ENCODE measurements around the gene RNASEH2C. TPM values are rescaled to one million over a fixed set of nuclear protein-coding genes. Genes with fewer than 3 reads are reported as not detected.
"Not testable (repeated sequence)": the region's sequence is repeated elsewhere in the genome, so short reads cannot be mapped to it uniquely, and the experiment has no call there.

RNASEH2C gene
- total and polyA plus RNA-seq, 10 of the 15 experiments (the other 5 are each of a cell fraction or from before 2014, with no cell fraction given): 5.0 to 160 (median 47.1) TPM

GRCh38 chr11:65764434-65764833 is 43.8 kb upstream of the RNASEH2C start (continued):
- TF ChIP-seq HSF1 (IDR thresholded peaks at IDR 0.05; ENCODE audit: low read depth, low read length) (no peak), JUND (IDR thresholded peaks at IDR 0.05; ENCODE audit: low read depth, low read length) (no peak)

DNA sequence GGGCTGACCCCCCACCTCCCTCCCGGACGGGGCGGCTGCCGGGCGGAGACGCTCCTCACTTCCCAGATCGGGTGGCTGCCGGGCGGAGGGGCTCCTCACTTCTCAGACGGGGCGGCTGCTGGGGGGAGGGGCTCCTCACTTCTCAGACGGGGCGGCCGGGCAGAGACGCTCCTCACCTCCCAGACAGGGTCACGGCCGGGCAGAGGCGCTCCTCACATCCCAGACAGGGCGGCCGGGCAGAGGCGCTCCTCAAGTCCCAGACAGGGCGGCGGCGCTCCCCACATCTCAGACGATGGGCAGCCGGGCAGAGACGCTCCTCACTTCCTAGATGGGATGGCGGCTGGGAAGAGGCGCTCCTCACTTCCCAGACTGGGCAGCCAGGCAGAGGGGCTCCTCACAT is 42.2 kb upstream of the RNASEH2C start:
- H2AFZ ChIP-seq (ENCODE audit: control insufficient read depth, low read depth, low read length); H3K27me3 ChIP-seq (replicated peaks in 1 of 2; ENCODE audit: control insufficient read depth in 2 of 2, insufficient read depth in 2 of 2, low read length in 1 of 2); H3K4me1 ChIP-seq (ENCODE audit: control insufficient read depth, insufficient read depth, low read length); H3K9me3 ChIP-seq (replicated peaks; ENCODE audit: control insufficient read depth, insufficient read depth, low read length); SMC1A ChIA-PET (ENCODE audit: uncharacterized antibody, unreplicated experiment); H3K4me2 ChIP-seq (ENCODE audit: control insufficient read depth, insufficient read depth); H3K36me3 ChIP-seq (ENCODE audit: control insufficient read depth in 2 of 2, insufficient read depth in 2 of 2, low read length in 1 of 2); BruUV-seq (replicated peaks); H3K27ac ChIP-seq (ENCODE audit: control insufficient read depth, insufficient read depth); RAD21 ChIA-PET (ENCODE audit: unreplicated experiment); intact Hi-C loops (cut with micrococcal nuclease; ENCODE audit: unreplicated experiment); DNase-seq (ENCODE audit: low read depth, low spot score); POLR2A ChIA-PET; H3K79me2 ChIP-seq (ENCODE audit: control insufficient read depth, insufficient read depth, low read length); ATAC-seq; in situ Hi-C loops (cut with MboI); CTCF ChIA-PET; FAIRE-seq; H4K20me1 ChIP-seq (ENCODE audit: control insufficient read depth, insufficient read depth); H3K4me3 ChIP-seq; H3K9ac ChIP-seq (ENCODE audit: control insufficient read depth, insufficient read depth, low read length): not testable (repeated sequence)
- WGBS (ENCODE audit: insufficient coverage, insufficient replicate concordance, low lambda C conversion rate, missing lambda C conversion rate): 78% methylated on average over 15 of the region's 29 CpGs

- H3K9ac ChIP-seq (ENCODE audit: control insufficient read depth, insufficient read depth, low read length); FAIRE-seq; H3K4me2 ChIP-seq (ENCODE audit: control insufficient read depth, insufficient read depth); H3K79me2 ChIP-seq (ENCODE audit: control insufficient read depth, insufficient read depth, low read length); DNase-seq (ENCODE audit: low read depth, low spot score); H3K36me3 ChIP-seq (ENCODE audit: control insufficient read depth in 2 of 2, insufficient read depth in 2 of 2, low read length in 1 of 2); H4K20me1 ChIP-seq (ENCODE audit: control insufficient read depth, insufficient read depth); H3K4me3 ChIP-seq; H3K9me3 ChIP-seq (replicated peaks; ENCODE audit: control insufficient read depth, insufficient read depth, low read length); H3K4me1 ChIP-seq (ENCODE audit: control insufficient read depth, insufficient read depth, low read length); H3K27me3 ChIP-seq (replicated peaks in 1 of 2; ENCODE audit: control insufficient read depth in 2 of 2, insufficient read depth in 2 of 2, low read length in 1 of 2); ATAC-seq; intact Hi-C loops (cut with micrococcal nuclease; ENCODE audit: unreplicated experiment); H3K27ac ChIP-seq (ENCODE audit: control insufficient read depth, insufficient read depth); POLR2A ChIA-PET; in situ Hi-C loops (cut with MboI); RAD21 ChIA-PET (ENCODE audit: unreplicated experiment); H2AFZ ChIP-seq (ENCODE audit: control insufficient read depth, low read depth, low read length); BruUV-seq (replicated peaks): not testable (repeated sequence)
- SMC1A ChIA-PET (ENCODE audit: uncharacterized antibody, unreplicated experiment): interaction anchor here (1.2 to 1.5 kb wide), 2 partner anchors 14 to 61 kb away, joined by 3 read pairs; no protein-coding TSS in a partner anchor
- WGBS (ENCODE audit: insufficient coverage, insufficient replicate concordance, low lambda C conversion rate, missing lambda C conversion rate): 48% methylated on average over 4 of the region's 5 CpGs
- CTCF ChIA-PET: interaction anchor here (1.5 to 3.2 kb wide), 2 partner anchors 13 to 18 kb away, joined by 3 to 11 read pairs; no protein-coding TSS in a partner anchor
Measured at GRCh38 chr11:65762169-65762568, 41.6 kb upstream of the RNASEH2C start.

Measured in GM12878 (cell line).